K562 (cell line): ENCODE measurements around the gene UBE2D2. TPM values are rescaled to one million over a fixed set of nuclear protein-coding genes. Genes with fewer than 3 reads are reported as not detected.

Source experiments
- ELF1 ChIP-seq: fragments of 200-800 bp; sonication (Bioruptor generic); IDR thresholded peaks from 2 replicates; pipeline ENCODE4 v1.6.1; 2016; ENCODE audit warnings: missing genetic modification characterization, missing compliant biosample characterization
- FOXA1 ChIP-seq: fragments of 450-650 bp; IDR thresholded peaks from 2 replicates; pipeline ENCODE4 v1.6.1; 2016; ENCODE audit warnings: mild to moderate bottlenecking, borderline replicate concordance
- FUS ChIP-seq: fragments of 200-400 bp; formaldehyde crosslinking; optimal IDR thresholded peaks from 2 replicates; pipeline ENCODE3; 2017; ENCODE audit warnings: low read depth, low read length
- GABPA ChIP-seq: fragments of 200-800 bp; sonication (Bioruptor generic); conservative IDR thresholded peaks from 2 replicates; pipeline ENCODE4 v1.6.1; 2016; ENCODE audit warnings: low read depth, missing genetic modification characterization, missing compliant biosample characterization
- MEF2A ChIP-seq: IDR thresholded peaks from 2 replicates; pipeline ENCODE4 v1.6.1; 2011; ENCODE audit warnings: low read depth, mild to moderate bottlenecking, low read length, moderate library complexity; ENCODE audit not compliant: control insufficient read depth
- NFIC ChIP-seq: fragments of 450-650 bp; IDR thresholded peaks from 2 replicates; pipeline ENCODE4 v1.6.1; 2017; ENCODE audit warnings: mild to moderate bottlenecking, inconsistent platforms
- RBFOX2 ChIP-seq: fragments of 200-400 bp; formaldehyde crosslinking; IDR thresholded peaks from 2 replicates; pipeline ENCODE4 v1.6.1; 2017; ENCODE audit warnings: low read depth, mild to moderate bottlenecking, low read length, moderate library complexity
- STAT5A ChIP-seq: IDR thresholded peaks from 2 replicates; pipeline ENCODE4 v1.6.1; 2012; ENCODE audit warnings: low read length, inconsistent platforms, borderline replicate concordance
- TAL1 ChIP-seq: fragments of 450-650 bp; IDR thresholded peaks from 2 replicates; pipeline ENCODE4 v1.6.1; 2016; ENCODE audit warnings: mild to moderate bottlenecking
- TCF7L2 ChIP-seq: fragments of 150-350 bp; IDR thresholded peaks from 2 replicates; pipeline ENCODE4 v1.6.1; 2016; ENCODE audit warnings: low read depth, mild to moderate bottlenecking, low read length, moderate library complexity
- TGIF2 ChIP-seq: sonication (generic); formaldehyde crosslinking; IDR thresholded peaks from 2 replicates; pipeline ENCODE4 v1.8.1; 2022; ENCODE audit warnings: mild to moderate bottlenecking, missing genetic modification reagents, moderate library complexity
- ZNF174 ChIP-seq: fragments of 250-450 bp; sonication (Bioruptor Pico); IDR thresholded peaks from 2 replicates; pipeline ENCODE4 v1.4.0; 2020; ENCODE audit warnings: mild to moderate bottlenecking
- ZNF436 ChIP-seq: fragments of 250-450, 450-650 bp; sonication (Bioruptor Pico); formaldehyde crosslinking; IDR thresholded peaks from 2 replicates; pipeline ENCODE4 v1.7.0; 2020; ENCODE audit warnings: mild to moderate bottlenecking
- ZNF444 ChIP-seq: fragments of 250-450 bp; sonication (Bioruptor Pico); IDR thresholded peaks from 2 replicates; pipeline ENCODE4 v1.4.0; 2020; ENCODE audit warnings: mild to moderate bottlenecking, moderate library complexity
- ZNF561 ChIP-seq: fragments of 450-650 bp; formaldehyde crosslinking; conservative IDR thresholded peaks from 2 replicates; pipeline ENCODE4 v1.4.0; 2020; ENCODE audit warnings: mild to moderate bottlenecking, moderate library complexity
- ZNF699 ChIP-seq: fragments of 250-450 bp; sonication (Bioruptor Pico); IDR thresholded peaks from 2 replicates; pipeline ENCODE4 v1.8.0; 2021; ENCODE audit warnings: mild to moderate bottlenecking, moderate library complexity; ENCODE audit not compliant: insufficient replicate concordance
- ZNF707 ChIP-seq: fragments of 250-450 bp; sonication (Bioruptor Pico); conservative IDR thresholded peaks from 2 replicates; pipeline ENCODE4 v1.8.0; 2022; ENCODE audit warnings: inconsistent platforms, mild to moderate bottlenecking, moderate library complexity
- polyA plus RNA-seq, 8 experiments: library from polyadenylated mRNA; depleted of rRNA in 4 of 8; stranded (reverse) in 5 of 8; unstranded in 3 of 8; fragments of >200 nt; fragmentation: Nextera tagmentation in 2 of 8; fragmentation: Illumina TruSeq in 1 of 8; extraction: Ambion mirVana in 2 of 8; extraction: Trizol in 1 of 8; gene quantifications; 2 replicates each; pipeline versions ENCODE4 v1.2.1 to v1.2.3, GENCODE V29; 2011 to 2014; ENCODE audit warnings: inconsistent platforms in 1 of 8, missing spikeins in 1 of 8
- total RNA-seq, 7 experiments: library from RNA; depleted of rRNA in 6 of 7; stranded (reverse); fragments of >200 nt in 6 of 7; fragmentation: Illumina TruSeq in 2 of 7; extraction: Trizol in 2 of 7; gene quantifications; 2 replicates each; pipeline versions ENCODE4 v1.2.1 to v1.2.3, GENCODE V29; 2011 to 2021; ENCODE audit warnings: low replicate concordance in 1 of 7
- TF ChIP-seq, protein P1 (sequence below): fragments of 250-450 bp; sonication (Bioruptor Pico); IDR thresholded peaks from 2 replicates; pipeline ENCODE4 v1.8.0; 2021; ENCODE audit warnings: mild to moderate bottlenecking, moderate library complexity
- TF ChIP-seq, protein P2 (sequence below): fragments of 450-650 bp; IDR thresholded peaks from 2 replicates; pipeline ENCODE4 v1.6.1; 2016; ENCODE audit warnings: mild to moderate bottlenecking
- TF ChIP-seq, protein P3 (sequence below): fragments of 450-650 bp; IDR thresholded peaks from 2 replicates; pipeline ENCODE4 v1.6.1; 2017; ENCODE audit warnings: antibody characterized with exemption, mild to moderate bottlenecking
- TF ChIP-seq, protein P4 (sequence below): fragments of 250-450 bp; sonication (Bioruptor Pico); IDR thresholded peaks from 2 replicates; pipeline ENCODE4 v1.9.0; 2021; ENCODE audit warnings: mild to moderate bottlenecking

UBE2D2 gene
- total and polyA plus RNA-seq, 9 of the 15 experiments (the other 6 are each of a cell fraction or from before 2014, with no cell fraction given), result 53.6 to 198 (median 122) TPM

DNA sequence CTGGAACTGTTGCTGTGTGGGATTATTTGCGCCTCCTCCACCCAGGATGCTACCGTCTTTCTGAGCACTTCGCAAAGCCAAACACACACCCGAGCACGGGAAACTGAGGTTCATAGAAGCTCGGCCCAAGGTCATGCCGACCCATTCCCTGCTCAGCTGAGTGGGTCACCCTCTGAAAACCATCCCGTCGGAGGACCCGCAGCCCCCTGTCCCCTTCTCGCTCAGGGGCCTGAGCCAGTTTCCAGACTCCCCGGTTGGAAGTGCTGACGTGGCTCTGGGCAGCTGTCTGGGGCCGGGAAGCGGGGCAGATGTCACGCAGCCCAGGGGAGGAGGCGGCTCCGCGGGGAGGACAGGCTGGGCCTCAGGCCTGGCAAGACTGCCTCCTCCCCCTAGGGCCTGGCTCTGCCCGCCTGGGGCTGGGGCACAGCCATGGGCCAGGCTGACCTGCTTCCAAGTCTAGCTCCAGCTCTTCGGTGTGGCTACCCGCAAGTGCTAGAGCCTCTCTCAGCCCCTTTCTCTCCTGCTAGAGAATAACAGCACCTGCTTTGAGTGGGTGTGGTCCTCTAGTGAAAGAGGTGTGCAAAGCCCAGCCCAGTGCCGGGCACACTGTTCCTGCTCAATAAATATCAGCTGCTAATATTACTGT, 77.1 kb downstream of the UBE2D2 start (continued):
- no peak for TF ChIP-seq MEF2A
- 0 out of 2 replicates have a peak, but pooled peaks have one; percentile 17 for TF ChIP-seq ZNF561 (CRISPR knock-in tag)
- no peak for TF ChIP-seq TGIF2
- TF ChIP-seq TCF7L2, result no peak
- TF ChIP-seq STAT5A, result no peak
- no peak for TF ChIP-seq NFIC
- TF ChIP-seq ZNF436, result no peak
- TF ChIP-seq, protein P1, sequence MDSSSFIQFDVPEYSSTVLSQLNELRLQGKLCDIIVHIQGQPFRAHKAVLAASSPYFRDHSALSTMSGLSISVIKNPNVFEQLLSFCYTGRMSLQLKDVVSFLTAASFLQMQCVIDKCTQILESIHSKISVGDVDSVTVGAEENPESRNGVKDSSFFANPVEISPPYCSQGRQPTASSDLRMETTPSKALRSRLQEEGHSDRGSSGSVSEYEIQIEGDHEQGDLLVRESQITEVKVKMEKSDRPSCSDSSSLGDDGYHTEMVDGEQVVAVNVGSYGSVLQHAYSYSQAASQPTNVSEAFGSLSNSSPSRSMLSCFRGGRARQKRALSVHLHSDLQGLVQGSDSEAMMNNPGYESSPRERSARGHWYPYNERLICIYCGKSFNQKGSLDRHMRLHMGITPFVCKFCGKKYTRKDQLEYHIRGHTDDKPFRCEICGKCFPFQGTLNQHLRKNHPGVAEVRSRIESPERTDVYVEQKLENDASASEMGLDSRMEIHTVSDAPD (CRISPR knock-in tag), result no peak
- no peak for TF ChIP-seq FUS
- TF ChIP-seq, protein P2, sequence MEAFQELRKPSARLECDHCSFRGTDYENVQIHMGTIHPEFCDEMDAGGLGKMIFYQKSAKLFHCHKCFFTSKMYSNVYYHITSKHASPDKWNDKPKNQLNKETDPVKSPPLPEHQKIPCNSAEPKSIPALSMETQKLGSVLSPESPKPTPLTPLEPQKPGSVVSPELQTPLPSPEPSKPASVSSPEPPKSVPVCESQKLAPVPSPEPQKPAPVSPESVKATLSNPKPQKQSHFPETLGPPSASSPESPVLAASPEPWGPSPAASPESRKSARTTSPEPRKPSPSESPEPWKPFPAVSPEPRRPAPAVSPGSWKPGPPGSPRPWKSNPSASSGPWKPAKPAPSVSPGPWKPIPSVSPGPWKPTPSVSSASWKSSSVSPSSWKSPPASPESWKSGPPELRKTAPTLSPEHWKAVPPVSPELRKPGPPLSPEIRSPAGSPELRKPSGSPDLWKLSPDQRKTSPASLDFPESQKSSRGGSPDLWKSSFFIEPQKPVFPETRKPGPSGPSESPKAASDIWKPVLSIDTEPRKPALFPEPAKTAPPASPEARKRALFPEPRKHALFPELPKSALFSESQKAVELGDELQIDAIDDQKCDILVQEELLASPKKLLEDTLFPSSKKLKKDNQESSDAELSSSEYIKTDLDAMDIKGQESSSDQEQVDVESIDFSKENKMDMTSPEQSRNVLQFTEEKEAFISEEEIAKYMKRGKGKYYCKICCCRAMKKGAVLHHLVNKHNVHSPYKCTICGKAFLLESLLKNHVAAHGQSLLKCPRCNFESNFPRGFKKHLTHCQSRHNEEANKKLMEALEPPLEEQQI, result no peak
- no peak for TF ChIP-seq ZNF444
- TF ChIP-seq ZNF699 (CRISPR knock-in tag), result no peak
- TF ChIP-seq ELF1, result no peak
- no peak for TF ChIP-seq FOXA1
- TF ChIP-seq GABPA (tag), result no peak
- TF ChIP-seq, protein P3, sequence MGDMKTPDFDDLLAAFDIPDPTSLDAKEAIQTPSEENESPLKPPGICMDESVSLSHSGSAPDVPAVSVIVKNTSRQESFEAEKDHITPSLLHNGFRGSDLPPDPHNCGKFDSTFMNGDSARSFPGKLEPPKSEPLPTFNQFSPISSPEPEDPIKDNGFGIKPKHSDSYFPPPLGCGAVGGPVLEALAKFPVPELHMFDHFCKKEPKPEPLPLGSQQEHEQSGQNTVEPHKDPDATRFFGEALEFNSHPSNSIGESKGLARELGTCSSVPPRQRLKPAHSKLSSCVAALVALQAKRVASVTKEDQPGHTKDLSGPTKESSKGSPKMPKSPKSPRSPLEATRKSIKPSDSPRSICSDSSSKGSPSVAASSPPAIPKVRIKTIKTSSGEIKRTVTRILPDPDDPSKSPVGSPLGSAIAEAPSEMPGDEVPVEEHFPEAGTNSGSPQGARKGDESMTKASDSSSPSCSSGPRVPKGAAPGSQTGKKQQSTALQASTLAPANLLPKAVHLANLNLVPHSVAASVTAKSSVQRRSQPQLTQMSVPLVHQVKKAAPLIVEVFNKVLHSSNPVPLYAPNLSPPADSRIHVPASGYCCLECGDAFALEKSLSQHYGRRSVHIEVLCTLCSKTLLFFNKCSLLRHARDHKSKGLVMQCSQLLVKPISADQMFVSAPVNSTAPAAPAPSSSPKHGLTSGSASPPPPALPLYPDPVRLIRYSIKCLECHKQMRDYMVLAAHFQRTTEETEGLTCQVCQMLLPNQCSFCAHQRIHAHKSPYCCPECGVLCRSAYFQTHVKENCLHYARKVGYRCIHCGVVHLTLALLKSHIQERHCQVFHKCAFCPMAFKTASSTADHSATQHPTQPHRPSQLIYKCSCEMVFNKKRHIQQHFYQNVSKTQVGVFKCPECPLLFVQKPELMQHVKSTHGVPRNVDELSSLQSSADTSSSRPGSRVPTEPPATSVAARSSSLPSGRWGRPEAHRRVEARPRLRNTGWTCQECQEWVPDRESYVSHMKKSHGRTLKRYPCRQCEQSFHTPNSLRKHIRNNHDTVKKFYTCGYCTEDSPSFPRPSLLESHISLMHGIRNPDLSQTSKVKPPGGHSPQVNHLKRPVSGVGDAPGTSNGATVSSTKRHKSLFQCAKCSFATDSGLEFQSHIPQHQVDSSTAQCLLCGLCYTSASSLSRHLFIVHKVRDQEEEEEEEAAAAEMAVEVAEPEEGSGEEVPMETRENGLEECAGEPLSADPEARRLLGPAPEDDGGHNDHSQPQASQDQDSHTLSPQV, result peak; percentile 71
- no peak for TF ChIP-seq TAL1
- TF ChIP-seq ZNF174 (CRISPR knock-in tag), result no peak
- peak; percentile 69 for TF ChIP-seq RBFOX2
- TF ChIP-seq, protein P4, sequence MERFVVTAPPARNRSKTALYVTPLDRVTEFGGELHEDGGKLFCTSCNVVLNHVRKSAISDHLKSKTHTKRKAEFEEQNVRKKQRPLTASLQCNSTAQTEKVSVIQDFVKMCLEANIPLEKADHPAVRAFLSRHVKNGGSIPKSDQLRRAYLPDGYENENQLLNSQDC (CRISPR knock-in tag), result 0 out of 2 replicates have a peak, but pooled peaks have one; percentile 4
- 0 out of 2 replicates have a peak, but pooled peaks have one; percentile 17 for TF ChIP-seq ZNF707 (CRISPR knock-in tag)
